H9 (cell line): ENCODE results near the gene PPP1R2B. TPM values are rescaled to one million over a fixed set of nuclear protein-coding genes. Genes with fewer than 3 reads are reported as not detected.

Experiments
- DNase-seq: peaks from one replicate; pipeline ENCODE4 v3.0.0-alpha.2; 2017
- H2AFZ ChIP-seq: one replicate; pipeline ENCODE4 v1.6.1; 2013; ENCODE audit warnings: mild to moderate bottlenecking, low read length, control low read depth, moderate library complexity
- H2AK5ac ChIP-seq: 2 replicates; pipeline ENCODE4 v1.6.1; 2013; ENCODE audit warnings: low read length, control low read depth, mixed read lengths; ENCODE audit not compliant: insufficient read length
- H2BK120ac ChIP-seq: one replicate; pipeline ENCODE4 v1.6.1; 2013; ENCODE audit warnings: low read depth, mild to moderate bottlenecking, low read length, control low read depth, inconsistent platforms; ENCODE audit not compliant: poor library complexity, severe bottlenecking
- H2BK12ac ChIP-seq: 2 replicates; pipeline ENCODE4 v1.6.1; 2013; ENCODE audit warnings: low read length, control low read depth, mixed read lengths, low read depth; ENCODE audit not compliant: insufficient read length
- H2BK15ac ChIP-seq: 2 replicates; pipeline ENCODE4 v1.6.1; 2013; ENCODE audit warnings: low read depth, low read length, control low read depth
- H2BK20ac ChIP-seq: one replicate; pipeline ENCODE4 v1.6.1; 2013; ENCODE audit warnings: low read depth, mild to moderate bottlenecking, low read length, control low read depth, inconsistent platforms; ENCODE audit not compliant: poor library complexity, severe bottlenecking
- H2BK5ac ChIP-seq: 2 replicates; pipeline ENCODE4 v1.6.1; 2013; ENCODE audit warnings: low read length, control low read depth, mixed read lengths; ENCODE audit not compliant: insufficient read length
- H3K14ac ChIP-seq: 2 replicates; pipeline ENCODE4 v1.6.1; 2013; ENCODE audit warnings: low read length, control low read depth; ENCODE audit not compliant: insufficient read depth
- H3K18ac ChIP-seq: 2 replicates; pipeline ENCODE4 v1.6.1; 2013; ENCODE audit warnings: low read depth, mild to moderate bottlenecking, mixed read lengths, low read length, control low read depth; ENCODE audit not compliant: insufficient read length
- H3K23ac ChIP-seq: 2 replicates; pipeline ENCODE4 v1.6.1; 2013; ENCODE audit warnings: low read length, control low read depth, mixed read lengths, low read depth; ENCODE audit not compliant: insufficient read length
- H3K23me2 ChIP-seq: 2 replicates; pipeline ENCODE4 v1.6.1; 2013; ENCODE audit warnings: low read depth, mild to moderate bottlenecking, mixed read lengths, low read length, control low read depth; ENCODE audit not compliant: insufficient read length, poor library complexity, severe bottlenecking
- H3K27ac ChIP-seq: 2 replicates; pipeline ENCODE4 v1.5.1; 2013; ENCODE audit warnings: low read length, control low read depth, mixed read lengths, low read depth; ENCODE audit not compliant: insufficient read length
- H3K27me3 ChIP-seq: 2 replicates; pipeline ENCODE4 v1.6.1; 2013; ENCODE audit warnings: low read length, control low read depth, inconsistent platforms; ENCODE audit not compliant: insufficient read depth
- H3K4ac ChIP-seq: 2 replicates; pipeline ENCODE4 v1.6.1; 2013; ENCODE audit warnings: low read depth, mild to moderate bottlenecking, control low read depth, inconsistent platforms, low read length, moderate library complexity
- H3K4me1 ChIP-seq: 2 replicates; pipeline ENCODE4 v1.6.1; 2013; ENCODE audit warnings: low read length, control low read depth, inconsistent platforms; ENCODE audit not compliant: insufficient read depth
- H3K4me2 ChIP-seq: 2 replicates; pipeline ENCODE4 v1.6.1; 2013; ENCODE audit warnings: low read length, control low read depth, mixed read lengths; ENCODE audit not compliant: insufficient read length, insufficient read depth
- H3K56ac ChIP-seq: 2 replicates; pipeline ENCODE4 v1.6.1; 2013; ENCODE audit warnings: low read depth, mild to moderate bottlenecking, mixed read lengths, low read length, control low read depth; ENCODE audit not compliant: insufficient read length
- H3K79me1 ChIP-seq: 2 replicates; pipeline ENCODE4 v1.6.1; 2013; ENCODE audit warnings: low read depth, mild to moderate bottlenecking, moderate library complexity, low read length, control low read depth, inconsistent platforms; ENCODE audit not compliant: insufficient read depth, poor library complexity, severe bottlenecking
- H3K79me2 ChIP-seq: 2 replicates; pipeline ENCODE4 v1.6.1; 2013; ENCODE audit warnings: low read length, control low read depth, inconsistent platforms; ENCODE audit not compliant: insufficient read depth
- H3K9ac ChIP-seq: 2 replicates; pipeline ENCODE4 v1.6.1; 2013; ENCODE audit warnings: low read length, control low read depth, mixed read lengths; ENCODE audit not compliant: insufficient read length; ENCODE audit errors: extremely low read depth
- H3K9me3 ChIP-seq: one replicate; pipeline ENCODE4 v1.6.1; 2013; ENCODE audit warnings: low read depth, low read length, inconsistent platforms; ENCODE audit not compliant: control insufficient read depth
- H3T11ph ChIP-seq: one replicate; pipeline ENCODE4 v1.6.1; 2013; ENCODE audit warnings: mild to moderate bottlenecking, low read length, control low read depth, inconsistent platforms
- H4K20me1 ChIP-seq: one replicate; pipeline ENCODE4 v1.6.1; 2013; ENCODE audit not compliant: control insufficient read depth, insufficient read length, insufficient read depth
- H4K5ac ChIP-seq: 2 replicates; pipeline ENCODE4 v1.6.1; 2013; ENCODE audit warnings: low read depth, mild to moderate bottlenecking, mixed read lengths, low read length, control low read depth; ENCODE audit not compliant: insufficient read length
- H4K8ac ChIP-seq: replicated peaks from 2 replicates; pipeline ENCODE4 v1.6.1; 2013; ENCODE audit warnings: low read length, control low read depth, mixed read lengths, low read depth; ENCODE audit not compliant: insufficient read length
- H4K91ac ChIP-seq: 2 replicates; pipeline ENCODE4 v1.6.1; 2013; ENCODE audit warnings: low read depth, mild to moderate bottlenecking, moderate library complexity, mixed read lengths, low read length, control low read depth; ENCODE audit not compliant: insufficient read length
- H3K27ac Mint-ChIP-seq, 3 experiments: 2 replicates in 2 of 3; 3 replicates in 1 of 3; pipeline ENCODE4 v1.8.0; 2020 to 2021; ENCODE audit warnings: mixed read lengths in 3 of 3, mild to moderate bottlenecking in 1 of 3, moderate library complexity in 1 of 3
- H3K27me3 Mint-ChIP-seq: 2 replicates; pipeline ENCODE4 v1.8.0; 2021; ENCODE audit warnings: low read depth, mild to moderate bottlenecking, moderate library complexity, mixed read lengths
- H3K36me3 Mint-ChIP-seq, 3 experiments: 2 replicates in 2 of 3; 3 replicates in 1 of 3; pipeline ENCODE4 v1.8.0; 2020 to 2021; ENCODE audit warnings: low read depth in 3 of 3, mixed read lengths in 3 of 3; ENCODE audit not compliant: insufficient read depth in 1 of 3
- H3K4me1 Mint-ChIP-seq, 2 experiments: 2 replicates each; pipeline ENCODE4 v1.8.0; 2020; ENCODE audit warnings: mixed read lengths in 2 of 2
- H3K4me3 Mint-ChIP-seq, 2 experiments: 2 replicates in 1 of 2; 3 replicates in 1 of 2; pipeline ENCODE4 v1.8.0; 2020 to 2021; ENCODE audit warnings: mild to moderate bottlenecking in 2 of 2, mixed read lengths in 2 of 2, moderate library complexity in 1 of 2
- H3K9me3 Mint-ChIP-seq, 2 experiments: 2 replicates in 1 of 2; 3 replicates in 1 of 2; pipeline ENCODE4 v1.8.0; 2020; ENCODE audit warnings: mild to moderate bottlenecking in 2 of 2, mixed read lengths in 2 of 2, moderate library complexity in 1 of 2
- CTCF ChIP-seq: fragments of 200-600 bp; sonication (generic); conservative IDR thresholded peaks from 3 replicates; pipeline ENCODE4 v1.8.0; 2021; ENCODE audit warnings: antibody characterized with exemption, mild to moderate bottlenecking
- WGBS: extraction: QIAGEN DNeasy Blood & Tissue Kit; methylation state at CpG from one replicate; pipeline ENCODE4 v1.1.7; 2013; ENCODE audit warnings: missing lambda C conversion rate, low lambda C conversion rate, mixed read lengths; ENCODE audit not compliant: insufficient read length; ENCODE audit errors: extremely low coverage; 5-methylcytosine and 5-hydroxymethylcytosine counted together
- long read RNA-seq: library from polyadenylated mRNA; unstranded; transcript quantifications from one replicate; pipeline ENCODE4 v2.0.0, GENCODE V29; 2020
- total RNA-seq: library from RNA; stranded (reverse); gene quantifications from 2 replicates; pipeline ENCODE4 v1.2.1, GENCODE V29; 2021

Gene PPP1R2B
- not detected in 2 replicates for total RNA-seq
- long read RNA-seq: 0 reads

GRCh38 chr5:156850206-156850751, at the start of gene PPP1R2B:
Gene PPP1R2B, plus strand, starts transcription at chr5:156850295. Its CDS starts 268 bp downstream, at chr5:156850563.
- H3K4me1 Mint-ChIP-seq: no peaks in the 10 kb centered on the region
- Histone ChIP-seq H4K91ac (no peak within 1 kb of the TSS), H3K9ac (no peak within 1 kb of the TSS), H2AFZ (no peak within 1 kb of the TSS), H2BK5ac (no peak within 1 kb of the TSS), H3K79me2 (no peaks in the 10 kb centered on the region), H3K9me3 (no peaks in the 10 kb centered on the region), H3K79me1 (no peaks in the 10 kb centered on the region), H3K27me3 (no peaks in the 10 kb centered on the region), H4K8ac (no peak within 1 kb of the TSS), H2BK120ac (no peak within 1 kb of the TSS), H3K4me2 (no peak within 1 kb of the TSS), H3T11ph (no peak within 1 kb of the TSS), H2AK5ac (no peak within 1 kb of the TSS), H3K23ac (no peak within 1 kb of the TSS), H3K56ac (no peak within 1 kb of the TSS), H3K18ac (no peak within 1 kb of the TSS), H2BK12ac (no peak within 1 kb of the TSS), H4K20me1 (no peaks in the 10 kb centered on the region), H3K27ac (no peak within 1 kb of the TSS), H4K5ac (no peak within 1 kb of the TSS), H2BK20ac (no peak within 1 kb of the TSS), H3K14ac (no peak within 1 kb of the TSS), H3K4me1 (no peaks in the 10 kb centered on the region), H3K23me2 (no peaks in the 10 kb centered on the region), H3K4ac (no peak within 1 kb of the TSS), H2BK15ac (no peak within 1 kb of the TSS)
- H3K27me3 Mint-ChIP-seq: no peaks in the 10 kb centered on the region
- TF ChIP-seq CTCF: no peak
- H3K36me3 Mint-ChIP-seq: peaks cover 0 to 23% (median 5%) of the 10 kb centered on the region in 3 experiments
- WGBS: no CpG with 5 or more reads among the region's 48 CpGs
- H3K4me3 Mint-ChIP-seq: no peak within 1 kb of the TSS
- peaks cover 18% of the 10 kb centered on the region in 2 experiments for H3K9me3 Mint-ChIP-seq
- no peak within 1 kb of the TSS for H3K27ac Mint-ChIP-seq
- no peak for DNase-seq
